ENCODE data around the gene MTRR.
"Not testable (repeated sequence)": the region's sequence is repeated elsewhere in the genome, so short reads cannot be mapped to it uniquely, and the experiment has no call there.

Gene MTRR

DNA sequence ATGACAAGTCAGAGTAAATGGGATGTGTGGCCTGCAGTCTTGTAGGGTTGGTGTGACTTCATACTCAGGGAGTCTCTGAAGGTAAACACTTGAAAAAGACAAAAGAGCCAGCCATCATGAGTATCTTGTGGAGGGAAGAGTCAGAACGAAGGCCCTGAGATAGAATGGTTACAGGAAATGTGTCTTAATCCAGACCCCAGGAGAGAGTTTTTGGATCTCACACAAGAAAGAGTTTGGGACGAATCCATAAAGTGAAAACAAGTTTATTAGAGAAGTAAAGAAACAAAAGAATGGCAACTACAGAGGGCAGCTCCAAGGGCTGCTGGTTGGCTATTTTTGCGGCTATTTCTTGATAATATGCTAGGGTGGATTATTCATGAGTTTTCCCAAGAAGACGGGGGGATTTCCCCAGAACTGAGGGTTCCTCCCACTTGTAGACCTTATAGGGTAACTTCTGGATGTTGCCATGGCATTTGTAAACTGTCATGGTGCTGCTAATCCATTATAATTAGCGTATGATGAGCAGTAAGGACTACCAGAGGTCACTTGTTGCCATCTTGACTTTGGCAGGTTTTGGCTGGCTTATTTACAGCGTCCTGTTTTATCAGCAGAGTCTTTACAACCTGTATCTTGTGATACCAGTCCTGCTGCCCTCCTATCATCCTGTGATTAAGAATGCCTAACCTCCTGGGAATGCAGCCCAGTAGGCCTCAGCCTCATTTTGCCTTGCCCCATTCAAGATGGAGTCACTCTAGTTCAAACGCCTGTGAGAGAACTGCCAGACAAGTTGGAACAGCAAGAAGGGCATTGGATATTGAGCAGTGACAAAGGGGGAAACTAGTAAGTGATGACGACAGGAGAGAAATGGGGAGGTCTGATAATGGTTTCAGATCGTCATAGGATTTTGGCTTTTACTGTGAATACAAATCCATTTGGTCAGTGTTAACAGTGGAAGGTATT is 34.0 kb downstream of the MTRR start:
- no peak for DNase-seq

DNA sequence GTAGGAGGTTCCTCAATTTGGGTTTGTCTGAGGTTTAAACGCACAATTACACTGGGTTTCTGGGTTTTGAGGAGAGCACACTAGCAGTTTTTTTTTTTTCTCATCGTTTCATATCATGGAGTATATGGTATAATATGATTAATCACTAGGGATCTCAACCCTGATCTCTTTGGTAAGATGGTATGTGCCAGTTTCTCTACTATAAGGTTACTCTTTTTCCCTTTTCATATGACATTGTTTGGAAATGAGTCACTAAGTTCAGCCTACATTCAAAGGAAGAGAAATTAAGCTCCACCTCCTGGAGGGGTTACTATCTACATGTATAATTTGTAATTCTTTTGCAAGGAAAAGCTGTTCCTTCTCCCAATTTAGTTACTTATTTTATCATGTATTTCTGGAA is 35.2 kb downstream of the MTRR start:
- DNase-seq = peak; percentile 84

DNA sequence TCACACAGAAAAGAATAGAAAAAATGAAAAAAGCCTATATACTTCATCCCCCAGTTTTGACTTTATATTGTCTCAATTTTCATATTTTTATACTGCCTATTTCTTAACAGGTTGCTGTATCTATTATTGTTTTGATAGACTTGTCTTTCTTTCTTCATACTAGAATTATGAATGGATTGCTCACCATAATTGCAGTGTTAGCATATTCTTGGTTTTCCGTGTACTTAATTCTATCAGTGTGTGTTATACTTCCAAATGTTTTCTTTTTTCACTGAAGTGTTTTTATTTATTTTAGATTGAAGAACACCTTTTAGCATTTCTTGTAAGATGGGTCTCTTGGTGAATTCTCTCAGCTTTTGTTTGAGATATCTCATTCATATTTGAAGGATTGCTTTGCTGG is 38.7 kb downstream of the MTRR start:
- DNase-seq = no peak

DNA sequence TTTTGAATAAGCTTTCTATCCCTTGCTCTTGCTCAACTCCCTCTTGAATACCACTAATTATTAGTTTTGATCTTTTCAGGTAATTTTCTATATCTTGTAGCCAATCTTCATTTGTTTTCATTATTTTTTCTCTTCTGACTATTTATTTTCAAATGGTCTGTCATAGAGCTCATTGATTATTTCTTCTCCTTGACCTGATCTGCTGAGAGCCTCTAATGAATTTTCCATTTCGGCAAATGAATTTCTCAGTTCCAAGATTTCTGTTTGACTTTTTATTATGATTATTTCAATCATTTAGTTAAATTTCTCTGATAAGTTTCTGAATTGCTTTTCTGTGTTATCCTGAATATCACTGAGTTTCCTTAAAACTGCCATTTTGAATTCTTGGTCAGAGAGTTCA is 39.4 kb downstream of the MTRR start:
- DNase-seq = no peak

DNA sequence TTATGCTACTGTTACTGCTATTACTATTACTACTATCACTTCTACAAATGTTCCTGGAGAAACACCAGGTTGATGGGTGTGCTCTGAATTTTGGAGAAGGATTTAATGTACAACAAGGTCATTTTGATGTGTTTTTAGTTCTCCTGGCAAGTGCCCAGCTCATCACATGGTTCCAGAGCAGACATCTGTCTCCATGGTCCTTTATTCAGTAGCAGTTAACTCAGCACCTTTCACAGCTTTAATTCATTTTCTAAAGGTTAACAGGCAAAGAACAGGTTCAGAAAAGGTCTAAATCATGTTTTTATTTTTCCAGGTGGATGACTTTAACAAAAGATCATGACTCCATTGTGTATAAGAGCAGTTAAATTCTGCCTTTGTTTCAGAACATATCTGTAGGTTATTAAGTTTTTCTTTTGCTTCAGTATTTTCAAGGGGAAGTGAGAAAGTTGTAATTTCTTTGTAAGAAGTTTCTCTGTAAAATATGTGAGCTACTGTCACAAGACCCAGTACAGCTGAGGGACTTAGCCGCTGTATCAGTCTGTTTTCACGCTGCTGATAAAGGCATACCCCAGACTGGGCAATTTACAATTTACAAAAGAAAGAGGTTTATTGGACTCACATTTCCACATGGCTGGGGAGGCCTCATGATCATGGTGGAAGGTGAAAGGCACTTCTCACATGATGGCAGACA is 41.9 kb downstream of the MTRR start:
- DNase-seq = no peak

DNA sequence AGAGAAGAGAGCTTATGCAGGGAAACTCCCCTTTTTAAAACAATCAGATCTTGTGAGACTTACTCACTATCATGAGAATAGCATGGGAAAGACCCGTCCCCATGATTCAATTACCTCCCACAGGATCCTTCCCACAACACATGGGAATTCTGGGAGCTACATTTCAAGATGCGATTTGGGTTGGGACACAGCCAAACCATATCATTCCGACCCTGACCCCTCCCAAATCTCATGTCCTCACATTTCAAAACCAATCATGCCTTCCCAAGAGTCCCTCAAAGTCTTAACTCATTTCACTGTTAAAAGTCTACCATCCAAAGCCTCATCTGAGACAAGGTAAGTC is 42.5 kb downstream of the MTRR start:
- not testable (repeated sequence) for DNase-seq

DNA sequence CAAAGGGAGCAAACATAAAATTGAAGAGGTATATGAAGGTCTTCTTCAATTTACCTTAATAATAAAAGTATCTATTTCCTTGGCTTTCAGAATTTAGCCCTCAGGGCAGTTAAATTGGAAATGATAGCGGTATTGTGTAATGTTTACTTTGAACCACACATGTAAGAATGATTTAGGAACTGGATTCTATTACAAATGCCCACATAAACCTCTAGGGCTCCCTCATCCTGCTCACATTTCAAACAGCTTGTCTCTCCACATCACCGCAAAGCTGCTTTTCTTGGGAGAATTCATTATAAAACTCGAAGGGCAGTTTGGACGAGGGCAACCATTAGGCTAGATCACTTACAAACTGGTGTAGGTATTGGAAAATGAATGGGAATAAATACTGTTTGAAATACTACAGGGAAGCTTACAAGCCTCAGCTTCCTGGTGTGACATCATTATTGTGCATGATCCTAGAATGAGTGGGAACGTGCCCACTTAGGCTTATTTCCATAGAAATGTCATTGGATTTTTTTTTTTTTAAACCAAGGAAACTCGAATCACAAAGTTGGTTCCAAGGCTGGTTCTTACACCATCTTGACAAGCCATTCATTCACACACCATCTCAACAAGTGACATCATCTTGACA is 47.3 kb downstream of the MTRR start:
- peak; percentile 3 for DNase-seq

DNA sequence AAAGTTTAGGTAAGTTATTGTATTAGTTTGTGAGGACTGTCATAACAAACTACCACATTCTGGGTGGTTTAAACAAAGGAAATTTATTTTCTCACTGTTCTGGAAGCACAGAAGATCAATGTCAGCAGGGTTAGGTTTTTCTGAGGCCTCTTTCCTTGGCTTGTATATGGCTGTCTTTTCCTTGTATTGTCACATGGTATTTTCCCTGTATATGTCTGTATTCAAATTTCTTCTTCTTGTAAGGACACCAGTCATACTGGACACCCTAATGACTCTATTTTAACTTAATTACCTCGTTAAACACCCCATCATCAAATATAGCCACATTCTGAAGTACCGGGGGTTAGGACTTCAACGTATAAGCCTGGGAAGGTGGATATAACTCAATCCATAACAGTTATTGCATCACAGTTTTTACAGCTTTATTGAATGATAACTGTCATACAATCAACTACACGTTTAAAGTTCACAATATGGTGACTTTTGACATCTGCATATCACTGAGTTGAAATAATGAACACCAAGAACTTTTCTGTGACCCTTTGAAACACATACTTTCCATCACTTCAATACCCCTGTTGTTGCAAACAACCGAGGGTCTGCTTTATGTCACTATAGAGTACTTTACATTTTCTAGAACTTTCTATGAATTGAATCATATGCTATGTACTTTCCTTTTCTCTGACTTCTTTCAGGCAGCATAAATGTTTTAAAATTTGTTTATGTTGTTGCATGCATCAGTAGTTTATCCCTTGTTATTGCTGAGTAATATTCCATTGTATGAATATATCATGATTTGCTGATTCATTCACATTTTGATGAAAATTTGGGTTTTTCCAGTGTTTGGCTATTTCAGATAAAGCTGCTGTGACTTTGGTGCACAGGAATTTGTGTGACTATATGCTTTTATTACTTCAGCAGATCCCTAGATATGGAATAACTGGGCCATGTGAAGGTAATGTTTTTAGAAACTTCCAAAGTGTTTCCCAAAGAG is 48.5 kb downstream of the MTRR start:
- no peak for DNase-seq

DNA sequence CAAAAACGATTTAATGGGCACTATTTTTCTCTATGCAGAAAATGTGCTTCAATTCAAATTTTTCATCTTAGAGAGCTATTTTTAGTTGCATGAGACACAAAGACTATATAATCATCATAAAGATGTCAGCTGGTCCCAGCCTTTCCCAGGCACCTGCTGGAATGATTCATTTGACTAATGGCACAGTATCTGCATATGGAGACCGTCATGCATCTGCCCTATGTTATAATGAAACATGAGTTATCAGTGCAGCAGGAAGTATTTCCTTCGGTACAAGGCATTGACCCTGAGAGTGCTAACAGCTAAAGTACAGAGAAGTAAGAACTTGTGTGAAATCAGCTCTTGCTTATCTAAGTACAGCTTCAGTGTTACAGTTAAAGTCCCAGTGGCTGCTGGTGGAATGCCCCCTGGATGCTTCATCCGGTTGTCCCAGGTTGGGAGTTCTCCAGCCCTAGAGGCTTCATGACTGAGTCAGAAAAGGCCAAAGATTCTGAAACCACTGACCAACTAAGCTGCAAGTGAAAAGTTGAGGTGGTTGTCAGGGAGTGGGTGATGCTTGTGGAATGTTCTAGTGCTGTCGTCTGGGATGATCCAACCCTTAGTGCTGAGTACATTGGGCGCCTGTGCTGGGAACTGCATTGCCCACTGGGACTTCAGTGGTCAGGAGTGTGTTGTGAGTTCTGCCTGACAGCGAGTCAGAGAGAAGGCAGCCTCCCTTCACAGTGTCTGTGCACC is 57.2 kb downstream of the MTRR start:
- peak; percentile 96 for DNase-seq

DNA sequence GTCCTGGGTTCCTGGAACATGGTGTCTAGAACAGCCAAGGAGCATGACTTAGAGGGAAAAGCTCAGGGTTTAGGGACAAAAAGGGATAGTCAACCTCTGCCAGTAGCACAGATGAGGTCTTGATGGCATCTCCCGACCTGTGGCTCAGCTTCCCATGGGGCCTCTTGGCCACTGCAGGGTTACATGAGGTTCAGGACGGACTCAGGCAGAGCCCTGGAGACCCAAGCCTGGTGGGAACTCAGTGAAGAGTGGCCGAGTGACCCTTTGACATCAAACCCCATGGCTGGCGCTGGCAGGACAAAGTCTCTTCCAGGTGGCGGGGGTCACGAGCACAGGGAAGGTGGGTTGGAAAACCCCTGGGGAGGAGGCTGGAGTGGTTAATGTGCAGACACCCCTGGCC is 57.8 kb downstream of the MTRR start:
- no peak for DNase-seq

DNA sequence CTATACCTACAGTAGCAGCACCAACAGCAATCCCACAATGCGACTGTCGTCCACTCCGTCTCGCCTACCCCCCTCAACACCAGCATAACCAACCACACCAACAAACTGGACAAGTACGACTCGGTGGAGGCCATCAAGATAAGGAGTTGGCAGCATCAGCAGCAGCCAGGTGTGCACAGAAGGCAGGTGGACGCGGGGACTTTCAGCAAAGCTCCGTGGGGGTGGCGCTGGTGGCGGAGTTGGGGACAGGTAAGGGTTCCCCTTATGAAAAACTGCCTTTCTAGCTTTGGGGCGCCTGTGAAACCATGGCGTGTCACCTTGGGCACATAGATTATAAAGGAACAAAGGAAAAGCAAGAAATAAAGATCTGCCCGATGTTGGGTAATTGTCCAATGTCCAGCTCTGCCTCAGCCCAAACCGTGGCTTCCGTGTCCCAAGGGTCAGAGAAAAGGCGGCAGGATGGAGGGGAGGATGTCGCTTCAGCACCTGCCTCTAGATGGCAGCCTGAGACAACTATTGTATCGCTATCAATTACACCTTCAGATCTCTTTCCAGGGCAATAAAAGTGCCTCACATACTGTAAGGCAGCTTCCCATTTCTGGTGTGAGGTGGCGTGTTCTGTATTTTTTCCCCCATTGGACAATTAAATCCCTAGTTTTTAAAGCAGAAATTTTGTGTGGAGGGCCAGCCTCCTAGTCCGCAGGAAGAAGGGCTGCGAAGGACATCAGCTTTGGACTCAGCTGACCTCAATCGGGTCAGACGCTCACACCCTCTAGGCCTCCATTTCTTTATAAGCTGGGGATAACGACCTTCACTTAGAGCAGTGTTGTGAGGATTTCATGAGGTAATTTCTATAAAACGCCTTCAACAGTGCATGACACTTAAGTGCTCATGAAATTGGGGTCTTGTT is 58.8 kb downstream of the MTRR start:
- DNase-seq = peak; percentile 39

DNA sequence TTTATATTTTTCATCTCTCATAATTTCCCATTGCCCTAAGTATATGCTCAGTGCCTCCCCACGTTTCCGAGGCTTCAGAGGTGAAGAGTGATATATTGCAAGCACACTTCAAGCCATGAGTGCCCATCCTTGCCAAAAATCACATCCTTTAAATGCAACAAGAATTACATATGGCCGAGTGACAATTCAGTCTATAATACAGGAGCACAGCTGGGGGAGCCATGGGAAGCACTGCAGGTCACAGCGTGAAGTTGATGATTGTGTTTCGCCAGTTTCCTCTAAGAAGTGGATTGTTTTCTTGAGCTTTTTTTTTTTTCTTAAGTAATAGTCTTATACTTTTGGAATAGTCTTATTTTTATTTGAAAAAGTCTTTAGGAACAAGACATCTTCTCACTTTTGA is 61.1 kb downstream of the MTRR start:
- no peak for DNase-seq

DNA sequence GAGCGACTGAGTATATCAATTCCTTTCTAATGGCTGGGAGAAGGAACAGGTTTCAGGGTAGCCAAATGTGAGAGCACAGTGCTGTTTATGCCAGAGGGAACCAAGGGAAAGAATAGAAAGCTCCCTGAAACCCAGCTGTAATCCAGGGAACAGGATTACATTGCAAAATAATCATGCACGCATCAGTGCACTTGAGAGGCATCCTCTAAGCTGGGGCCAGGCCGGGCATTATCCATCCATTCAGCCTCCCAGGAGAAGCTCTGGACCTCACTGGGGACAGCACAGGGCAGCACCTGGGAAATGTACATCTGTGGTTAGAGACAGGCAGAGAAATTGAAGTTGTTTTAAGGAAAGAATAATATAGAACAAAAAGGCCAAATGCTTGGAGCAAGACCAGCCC is 72.7 kb downstream of the MTRR start:
- DNase-seq = no peak

DNA sequence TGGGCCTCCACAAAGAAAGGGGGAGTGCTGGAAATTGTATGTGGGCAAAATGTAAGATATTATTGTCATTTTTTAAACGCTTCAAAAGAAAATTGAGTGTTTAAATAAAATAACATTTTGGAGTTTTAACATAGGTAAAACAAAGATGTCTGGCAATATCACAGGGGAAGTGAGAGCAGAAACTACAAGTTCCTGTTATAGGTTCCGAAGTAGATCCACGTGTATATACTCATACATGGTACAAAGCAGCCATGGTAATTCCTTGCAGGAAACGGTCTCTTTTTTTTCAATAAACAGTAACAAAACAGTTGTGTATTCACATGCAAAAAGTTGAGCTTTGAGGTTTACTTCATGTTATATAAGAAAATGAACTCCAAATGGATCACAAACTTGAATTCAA is 78.4 kb downstream of the MTRR start:
- no peak for DNase-seq
